H9 (cell line): Measurements from ENCODE around the gene SNRPA1. TPM values are rescaled to one million over a fixed set of nuclear protein-coding genes. Genes with fewer than 3 reads are reported as not detected.

Experiments
- DNase-seq: peaks from one replicate; pipeline ENCODE4 v3.0.0-alpha.2; 2017
- H2AFZ ChIP-seq: one replicate; pipeline ENCODE4 v1.6.1; 2013; ENCODE audit warnings: mild to moderate bottlenecking, low read length, control low read depth, moderate library complexity
- H2AK5ac ChIP-seq: 2 replicates; pipeline ENCODE4 v1.6.1; 2013; ENCODE audit warnings: low read length, control low read depth, mixed read lengths; ENCODE audit not compliant: insufficient read length
- H2BK120ac ChIP-seq: one replicate; pipeline ENCODE4 v1.6.1; 2013; ENCODE audit warnings: low read depth, mild to moderate bottlenecking, low read length, control low read depth, inconsistent platforms; ENCODE audit not compliant: poor library complexity, severe bottlenecking
- H2BK12ac ChIP-seq: 2 replicates; pipeline ENCODE4 v1.6.1; 2013; ENCODE audit warnings: low read length, control low read depth, mixed read lengths, low read depth; ENCODE audit not compliant: insufficient read length
- H2BK15ac ChIP-seq: 2 replicates; pipeline ENCODE4 v1.6.1; 2013; ENCODE audit warnings: low read depth, low read length, control low read depth
- H2BK20ac ChIP-seq: one replicate; pipeline ENCODE4 v1.6.1; 2013; ENCODE audit warnings: low read depth, mild to moderate bottlenecking, low read length, control low read depth, inconsistent platforms; ENCODE audit not compliant: poor library complexity, severe bottlenecking
- H2BK5ac ChIP-seq: 2 replicates; pipeline ENCODE4 v1.6.1; 2013; ENCODE audit warnings: low read length, control low read depth, mixed read lengths; ENCODE audit not compliant: insufficient read length
- H3K14ac ChIP-seq: 2 replicates; pipeline ENCODE4 v1.6.1; 2013; ENCODE audit warnings: low read length, control low read depth; ENCODE audit not compliant: insufficient read depth
- H3K18ac ChIP-seq: 2 replicates; pipeline ENCODE4 v1.6.1; 2013; ENCODE audit warnings: low read depth, mild to moderate bottlenecking, mixed read lengths, low read length, control low read depth; ENCODE audit not compliant: insufficient read length
- H3K23ac ChIP-seq: 2 replicates; pipeline ENCODE4 v1.6.1; 2013; ENCODE audit warnings: low read length, control low read depth, mixed read lengths, low read depth; ENCODE audit not compliant: insufficient read length
- H3K23me2 ChIP-seq: 2 replicates; pipeline ENCODE4 v1.6.1; 2013; ENCODE audit warnings: low read depth, mild to moderate bottlenecking, mixed read lengths, low read length, control low read depth; ENCODE audit not compliant: insufficient read length, poor library complexity, severe bottlenecking
- H3K27ac ChIP-seq: 2 replicates; pipeline ENCODE4 v1.5.1; 2013; ENCODE audit warnings: low read length, control low read depth, mixed read lengths, low read depth; ENCODE audit not compliant: insufficient read length
- H3K27me3 ChIP-seq: 2 replicates; pipeline ENCODE4 v1.6.1; 2013; ENCODE audit warnings: low read length, control low read depth, inconsistent platforms; ENCODE audit not compliant: insufficient read depth
- H3K4ac ChIP-seq: 2 replicates; pipeline ENCODE4 v1.6.1; 2013; ENCODE audit warnings: low read depth, mild to moderate bottlenecking, control low read depth, inconsistent platforms, low read length, moderate library complexity
- H3K4me1 ChIP-seq: 2 replicates; pipeline ENCODE4 v1.6.1; 2013; ENCODE audit warnings: low read length, control low read depth, inconsistent platforms; ENCODE audit not compliant: insufficient read depth
- H3K4me2 ChIP-seq: 2 replicates; pipeline ENCODE4 v1.6.1; 2013; ENCODE audit warnings: low read length, control low read depth, mixed read lengths; ENCODE audit not compliant: insufficient read length, insufficient read depth
- H3K56ac ChIP-seq: 2 replicates; pipeline ENCODE4 v1.6.1; 2013; ENCODE audit warnings: low read depth, mild to moderate bottlenecking, mixed read lengths, low read length, control low read depth; ENCODE audit not compliant: insufficient read length
- H3K79me1 ChIP-seq: 2 replicates; pipeline ENCODE4 v1.6.1; 2013; ENCODE audit warnings: low read depth, mild to moderate bottlenecking, moderate library complexity, low read length, control low read depth, inconsistent platforms; ENCODE audit not compliant: insufficient read depth, poor library complexity, severe bottlenecking
- H3K79me2 ChIP-seq: 2 replicates; pipeline ENCODE4 v1.6.1; 2013; ENCODE audit warnings: low read length, control low read depth, inconsistent platforms; ENCODE audit not compliant: insufficient read depth
- H3K9ac ChIP-seq: 2 replicates; pipeline ENCODE4 v1.6.1; 2013; ENCODE audit warnings: low read length, control low read depth, mixed read lengths; ENCODE audit not compliant: insufficient read length; ENCODE audit errors: extremely low read depth
- H3K9me3 ChIP-seq: one replicate; pipeline ENCODE4 v1.6.1; 2013; ENCODE audit warnings: low read depth, low read length, inconsistent platforms; ENCODE audit not compliant: control insufficient read depth
- H3T11ph ChIP-seq: one replicate; pipeline ENCODE4 v1.6.1; 2013; ENCODE audit warnings: mild to moderate bottlenecking, low read length, control low read depth, inconsistent platforms
- H4K20me1 ChIP-seq: one replicate; pipeline ENCODE4 v1.6.1; 2013; ENCODE audit not compliant: control insufficient read depth, insufficient read length, insufficient read depth
- H4K5ac ChIP-seq: 2 replicates; pipeline ENCODE4 v1.6.1; 2013; ENCODE audit warnings: low read depth, mild to moderate bottlenecking, mixed read lengths, low read length, control low read depth; ENCODE audit not compliant: insufficient read length
- H4K8ac ChIP-seq: replicated peaks from 2 replicates; pipeline ENCODE4 v1.6.1; 2013; ENCODE audit warnings: low read length, control low read depth, mixed read lengths, low read depth; ENCODE audit not compliant: insufficient read length
- H4K91ac ChIP-seq: 2 replicates; pipeline ENCODE4 v1.6.1; 2013; ENCODE audit warnings: low read depth, mild to moderate bottlenecking, moderate library complexity, mixed read lengths, low read length, control low read depth; ENCODE audit not compliant: insufficient read length
- H3K27ac Mint-ChIP-seq, 3 experiments: 2 replicates in 2 of 3; 3 replicates in 1 of 3; pipeline ENCODE4 v1.8.0; 2020 to 2021; ENCODE audit warnings: mixed read lengths in 3 of 3, mild to moderate bottlenecking in 1 of 3, moderate library complexity in 1 of 3
- H3K27me3 Mint-ChIP-seq: 2 replicates; pipeline ENCODE4 v1.8.0; 2021; ENCODE audit warnings: low read depth, mild to moderate bottlenecking, moderate library complexity, mixed read lengths
- H3K36me3 Mint-ChIP-seq, 3 experiments: 2 replicates in 2 of 3; 3 replicates in 1 of 3; pipeline ENCODE4 v1.8.0; 2020 to 2021; ENCODE audit warnings: low read depth in 3 of 3, mixed read lengths in 3 of 3; ENCODE audit not compliant: insufficient read depth in 1 of 3
- H3K4me1 Mint-ChIP-seq, 2 experiments: 2 replicates each; pipeline ENCODE4 v1.8.0; 2020; ENCODE audit warnings: mixed read lengths in 2 of 2
- H3K4me3 Mint-ChIP-seq, 2 experiments: 2 replicates in 1 of 2; 3 replicates in 1 of 2; pipeline ENCODE4 v1.8.0; 2020 to 2021; ENCODE audit warnings: mild to moderate bottlenecking in 2 of 2, mixed read lengths in 2 of 2, moderate library complexity in 1 of 2
- H3K9me3 Mint-ChIP-seq, 2 experiments: 2 replicates in 1 of 2; 3 replicates in 1 of 2; pipeline ENCODE4 v1.8.0; 2020; ENCODE audit warnings: mild to moderate bottlenecking in 2 of 2, mixed read lengths in 2 of 2, moderate library complexity in 1 of 2
- CTCF ChIP-seq: fragments of 200-600 bp; sonication (generic); conservative IDR thresholded peaks from 3 replicates; pipeline ENCODE4 v1.8.0; 2021; ENCODE audit warnings: antibody characterized with exemption, mild to moderate bottlenecking
- WGBS: extraction: QIAGEN DNeasy Blood & Tissue Kit; methylation state at CpG from one replicate; pipeline ENCODE4 v1.1.7; 2013; ENCODE audit warnings: missing lambda C conversion rate, low lambda C conversion rate, mixed read lengths; ENCODE audit not compliant: insufficient read length; ENCODE audit errors: extremely low coverage; 5-methylcytosine and 5-hydroxymethylcytosine counted together
- total RNA-seq: library from RNA; stranded (reverse); gene quantifications from 2 replicates; pipeline ENCODE4 v1.2.1, GENCODE V29; 2021

Gene SNRPA1
- total RNA-seq, 1 experiment from 2014 or later = 145 TPM

- Mint-ChIP-seq H3K36me3 (peaks cover 33 to 64% (median 55%) of the 10 kb centered on the region in 3 experiments; a peak in 6 of 7 replicates), H3K4me3 (no peak overlapping the region)
These were observed 20.0 kb downstream of the SNRPA1 start for GRCh38 chr15:101275018-101275417.

More at GRCh38 chr15:101275018-101275417, 20.0 kb downstream of the SNRPA1 start:
- no peak overlapping the region for H2AFZ ChIP-seq
- TF ChIP-seq CTCF = no peak
- H4K5ac ChIP-seq = no peak overlapping the region
- H3K23ac ChIP-seq = no peak overlapping the region
- no peaks in the 10 kb centered on the region for H3K79me1 ChIP-seq
- no peak for DNase-seq
- H3K14ac ChIP-seq = no peak overlapping the region
- no peak overlapping the region for H4K8ac ChIP-seq
- H3K79me2 ChIP-seq = no peaks in the 10 kb centered on the region; the same call in 1 of the 2 replicates
- H3K27ac Mint-ChIP-seq = no peak overlapping the region
- H3K4me1 Mint-ChIP-seq = peaks cover 2 to 7% of the 10 kb centered on the region in 2 experiments
- no peak overlapping the region for H2AK5ac ChIP-seq
- no peak overlapping the region for H4K91ac ChIP-seq
- no peak overlapping the region for H2BK20ac ChIP-seq
- no peak overlapping the region for H3K18ac ChIP-seq
- H3K27me3 ChIP-seq = no peaks in the 10 kb centered on the region
- H3K56ac ChIP-seq = no peak overlapping the region
- H3K27me3 Mint-ChIP-seq = no peaks in the 10 kb centered on the region
- no peak overlapping the region for H3K4ac ChIP-seq
- no peak overlapping the region for H2BK120ac ChIP-seq
- no peak overlapping the region for H3K4me2 ChIP-seq
- H2BK12ac ChIP-seq = no peak overlapping the region
- H3K27ac ChIP-seq = no peak overlapping the region
- H4K20me1 ChIP-seq = no peaks in the 10 kb centered on the region
- H3T11ph ChIP-seq = no peak overlapping the region
- no peaks in the 10 kb centered on the region for H3K4me1 ChIP-seq
- H3K23me2 ChIP-seq = peaks cover 11% of the 10 kb centered on the region
- no peak overlapping the region for H2BK5ac ChIP-seq
- H3K9ac ChIP-seq = no peak overlapping the region
- H3K9me3 Mint-ChIP-seq = no peaks in the 10 kb centered on the region
- no CpG with 5 or more reads among the region's 5 CpGs for WGBS
- H3K9me3 ChIP-seq = no peaks in the 10 kb centered on the region
- H2BK15ac ChIP-seq = no peak overlapping the region
